Measurements from ENCODE around the gene SUSD1. TPM values are rescaled to one million over a fixed set of nuclear protein-coding genes. Genes with fewer than 3 reads are reported as not detected.
A peak's percentile ranks its signal among the peaks of the same experiment; 100 is the strongest.

Gene SUSD1
- total and polyA plus RNA-seq, 2 experiments from 2014 or later = 18.5 to 30.5 TPM

GRCh38 chr9:112120439-112120925 lies 54.6 kb downstream of the SUSD1 start:
- Histone ChIP-seq H3K27ac (peak overlapping the region; percentile 96), H3K9me3 (ENCODE audit: low read depth) (no peaks in the 10 kb centered on the region), H2AFZ (no peak overlapping the region), H3K9me2 (replicated peaks; ENCODE audit: insufficient read depth) (no peaks in the 10 kb centered on the region), H4K20me1 (ENCODE audit: insufficient read depth, poor library complexity, severe bottlenecking) (no peaks in the 10 kb centered on the region), H3K27me3 (no peaks in the 10 kb centered on the region), H3K4me1 (ENCODE audit: insufficient read depth) (peaks cover 22% of the 10 kb centered on the region), H3K4me2 (no peak overlapping the region), H3K4me3 (no peak overlapping the region), H3K36me3 (replicated peaks; ENCODE audit: insufficient read depth, low read depth) (no peaks in the 10 kb centered on the region), H3K79me2 (peaks cover 3% of the 10 kb centered on the region)
- TF ChIP-seq EZH2phosphoT487 (IDR thresholded peaks at IDR 0.05; ENCODE audit: low read depth, severe bottlenecking, unreplicated experiment) = no peak
- no peak for TF ChIP-seq CTCF (IDR thresholded peaks at IDR 0.05; ENCODE audit: poor library complexity)
- TF ChIP-seq EZH2 (IDR thresholded peaks at IDR 0.05; ENCODE audit: borderline replicate concordance) = no peak
- DNase-seq (ENCODE audit: low spot score) = no peak
- 71% methylated on average over 2 of the region's 2 CpGs for WGBS (ENCODE audit: low lambda C conversion rate, missing lambda C conversion rate)

GRCh38 chr9:112120030-112120341 lies 55.1 kb downstream of the SUSD1 start:
- no peaks in the 10 kb centered on the region for H4K20me1 ChIP-seq (ENCODE audit: insufficient read depth, poor library complexity, severe bottlenecking)
- H3K27ac ChIP-seq = peak overlapping the region; percentile 96
- H3K36me3 ChIP-seq (replicated peaks; ENCODE audit: insufficient read depth, low read depth) = no peaks in the 10 kb centered on the region
- WGBS (ENCODE audit: low lambda C conversion rate, missing lambda C conversion rate) = 66% methylated on average over 6 of the region's 6 CpGs
- no peak overlapping the region for H2AFZ ChIP-seq
- DNase-seq (ENCODE audit: low spot score) = no peak
- no peak overlapping the region for H3K4me3 ChIP-seq
- peak overlapping the region; percentile 50 for H3K4me2 ChIP-seq
- H3K9me2 ChIP-seq (replicated peaks; ENCODE audit: insufficient read depth) = no peaks in the 10 kb centered on the region
- H3K27me3 ChIP-seq = no peaks in the 10 kb centered on the region
- H3K79me2 ChIP-seq = peaks cover 3% of the 10 kb centered on the region
- H3K9me3 ChIP-seq (ENCODE audit: low read depth) = no peaks in the 10 kb centered on the region
- H3K4me1 ChIP-seq (ENCODE audit: insufficient read depth) = peaks cover 22% of the 10 kb centered on the region
- TF ChIP-seq CTCF (IDR thresholded peaks at IDR 0.05; ENCODE audit: poor library complexity) (no peak), EZH2phosphoT487 (IDR thresholded peaks at IDR 0.05; ENCODE audit: low read depth, severe bottlenecking, unreplicated experiment) (no peak), EZH2 (IDR thresholded peaks at IDR 0.05; ENCODE audit: borderline replicate concordance) (no peak)

- H3K36me3 ChIP-seq (replicated peaks; ENCODE audit: insufficient read depth, low read depth) = no peaks in the 10 kb centered on the region
- no peak overlapping the region for H2AFZ ChIP-seq
- H3K9me3 ChIP-seq (ENCODE audit: low read depth) = no peaks in the 10 kb centered on the region
- no peaks in the 10 kb centered on the region for H4K20me1 ChIP-seq (ENCODE audit: insufficient read depth, poor library complexity, severe bottlenecking)
- no peaks in the 10 kb centered on the region for H3K27me3 ChIP-seq
- no peak for TF ChIP-seq EZH2phosphoT487 (IDR thresholded peaks at IDR 0.05; ENCODE audit: low read depth, severe bottlenecking, unreplicated experiment)
- TF ChIP-seq EZH2 (IDR thresholded peaks at IDR 0.05; ENCODE audit: borderline replicate concordance) = no peak
- no peak for TF ChIP-seq CTCF (IDR thresholded peaks at IDR 0.05; ENCODE audit: poor library complexity)
- peak; percentile 86 for DNase-seq (ENCODE audit: low spot score)
- peak overlapping the region; percentile 59 for H3K4me2 ChIP-seq
- H3K27ac ChIP-seq = peak overlapping the region; percentile 96
- peaks cover 22% of the 10 kb centered on the region for H3K4me1 ChIP-seq (ENCODE audit: insufficient read depth)
- H3K4me3 ChIP-seq = no peak overlapping the region
- peaks cover 3% of the 10 kb centered on the region for H3K79me2 ChIP-seq
- no peaks in the 10 kb centered on the region for H3K9me2 ChIP-seq (replicated peaks; ENCODE audit: insufficient read depth)
- 25% methylated on average over 10 of the region's 10 CpGs for WGBS (ENCODE audit: low lambda C conversion rate, missing lambda C conversion rate)
Observed at GRCh38 chr9:112119225-112120029, 55.7 kb downstream of the SUSD1 start.
